ENCODE data around the gene RITA1. TPM values are rescaled to one million over a fixed set of nuclear protein-coding genes. Genes with fewer than 3 reads are reported as not detected.

The RITA1 gene
- total and polyA plus RNA-seq, 2 donors (not counting 3 experiments of a cell fraction or from before 2014, with no cell fraction given) = 20.7 to 21.3 TPM

DNA sequence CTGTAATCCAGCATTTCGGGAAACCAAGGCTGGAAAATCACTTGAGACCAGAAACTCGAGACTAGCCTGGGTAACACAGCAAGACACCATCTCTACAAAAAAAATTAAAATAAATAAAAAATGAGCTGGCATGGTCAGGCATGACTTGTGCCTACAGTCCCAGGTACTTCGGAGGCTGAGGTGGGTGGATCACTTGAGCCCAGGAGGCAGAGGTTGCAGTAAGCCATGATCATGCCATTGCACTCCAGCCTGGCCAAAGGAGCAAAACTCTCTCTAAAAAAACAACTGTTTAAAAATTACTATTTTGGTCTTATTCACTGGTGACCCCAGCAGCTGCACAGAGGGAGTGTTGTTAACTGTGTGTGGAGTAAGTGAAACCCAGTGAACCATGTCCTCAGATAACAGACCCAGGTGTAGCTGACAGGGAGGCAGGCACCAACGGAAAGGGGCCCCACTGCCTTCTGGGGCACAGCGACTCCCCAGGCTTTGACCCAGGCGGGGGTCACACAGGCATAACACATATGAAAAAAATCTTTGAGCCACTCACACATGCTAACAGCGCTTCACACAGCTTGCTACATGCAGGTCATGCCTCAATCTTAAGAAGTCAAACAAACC, 12.3 kb upstream of the RITA1 start:
- Histone ChIP-seq H3K4me3 (replicated peaks in 1 of 3; ENCODE audit: insufficient read depth in 1 of 3, low read depth in 1 of 3, low read length in 3 of 3) (no peak overlapping the region), H3K9me3 (replicated peaks; ENCODE audit: control insufficient read depth, insufficient read depth, low read length) (no peaks in the 10 kb centered on the region), H3K9ac (replicated peaks; ENCODE audit: extremely low read depth, insufficient read depth, low read length) (no peak overlapping the region), H3K27me3 (ENCODE audit: control insufficient read depth in 2 of 2, insufficient read depth in 2 of 2, low read length in 2 of 2) (no peaks in the 10 kb centered on the region), H3K4me1 (ENCODE audit: control insufficient read depth, extremely low read depth, insufficient read depth, low read length) (no peaks in the 10 kb centered on the region), H3K36me3 (ENCODE audit: control insufficient read depth in 2 of 2, extremely low read depth in 1 of 2, insufficient read depth in 2 of 2, low read length in 2 of 2) (peaks cover 28 to 49% of the 10 kb centered on the region in 2 experiments), H3K4me2 (ENCODE audit: insufficient read depth, low read length) (no peak overlapping the region), H3K9me1 (replicated peaks; ENCODE audit: control insufficient read depth, extremely low read depth, insufficient read depth, low read length) (no peaks in the 10 kb centered on the region), H4K20me1 (replicated peaks; ENCODE audit: control insufficient read depth, extremely low read depth, insufficient read depth, low read length) (no peaks in the 10 kb centered on the region), H3K27ac (ENCODE audit: insufficient read depth, low read depth, low read length) (no peak overlapping the region), H3K79me2 (ENCODE audit: control insufficient read depth, insufficient read depth, low read length) (no peaks in the 10 kb centered on the region), H2AFZ (ENCODE audit: low read depth, low read length) (no peak overlapping the region)
- BruUV-seq (replicated peaks) = no TSS peak
- ChIA-PET CTCF (interaction anchor here (1.1 to 6.4 kb wide), 4 partner anchors 8 to 180 kb away, joined by 3 to 83 read pairs (median 18); no protein-coding TSS in a partner anchor), POLR2A (no interaction called here)
- intact Hi-C loops (cut with micrococcal nuclease) = no loop called here
- dilution Hi-C loops (cut with MboI; ENCODE audit: extremely low pct_ligation_motif_present, low sequenced_read_pairs) = no loop called here
- FAIRE-seq (no peak), DNase-seq (ENCODE audit: low read depth, low spot score) (no peak)
- TF ChIP-seq FOS (IDR thresholded peaks at IDR 0.05; ENCODE audit: borderline replicate concordance, insufficient read depth, low read length) (no peak), JUN (IDR thresholded peaks at IDR 0.05; ENCODE audit: borderline replicate concordance, insufficient read depth, insufficient read length, low read depth) (no peak), GATA2 (IDR thresholded peaks at IDR 0.05; ENCODE audit: insufficient read depth, insufficient read length, low read depth, low read length) (no peak), MYC (IDR thresholded peaks at IDR 0.05; ENCODE audit: low read depth, low read length) (no peak), POLR2AphosphoS5 (IDR thresholded peaks at IDR 0.05; ENCODE audit: insufficient read depth, low read depth, low read length) (no peak), EZH2 (IDR thresholded peaks at IDR 0.05; ENCODE audit: borderline replicate concordance, low read depth, low read length, severe bottlenecking) (no peak), POLR2A (IDR thresholded peaks at IDR 0.05; ENCODE audit: low read depth, low read length) (no peak)
- TF ChIP-seq, protein P1, sequence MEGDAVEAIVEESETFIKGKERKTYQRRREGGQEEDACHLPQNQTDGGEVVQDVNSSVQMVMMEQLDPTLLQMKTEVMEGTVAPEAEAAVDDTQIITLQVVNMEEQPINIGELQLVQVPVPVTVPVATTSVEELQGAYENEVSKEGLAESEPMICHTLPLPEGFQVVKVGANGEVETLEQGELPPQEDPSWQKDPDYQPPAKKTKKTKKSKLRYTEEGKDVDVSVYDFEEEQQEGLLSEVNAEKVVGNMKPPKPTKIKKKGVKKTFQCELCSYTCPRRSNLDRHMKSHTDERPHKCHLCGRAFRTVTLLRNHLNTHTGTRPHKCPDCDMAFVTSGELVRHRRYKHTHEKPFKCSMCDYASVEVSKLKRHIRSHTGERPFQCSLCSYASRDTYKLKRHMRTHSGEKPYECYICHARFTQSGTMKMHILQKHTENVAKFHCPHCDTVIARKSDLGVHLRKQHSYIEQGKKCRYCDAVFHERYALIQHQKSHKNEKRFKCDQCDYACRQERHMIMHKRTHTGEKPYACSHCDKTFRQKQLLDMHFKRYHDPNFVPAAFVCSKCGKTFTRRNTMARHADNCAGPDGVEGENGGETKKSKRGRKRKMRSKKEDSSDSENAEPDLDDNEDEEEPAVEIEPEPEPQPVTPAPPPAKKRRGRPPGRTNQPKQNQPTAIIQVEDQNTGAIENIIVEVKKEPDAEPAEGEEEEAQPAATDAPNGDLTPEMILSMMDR (IDR thresholded peaks at IDR 0.05; ENCODE audit: extremely low read depth in 1 of 2, insufficient read depth in 1 of 2, low read depth in 1 of 2, low read length in 2 of 2) = no peak
- TF ChIP-seq, protein P2, sequence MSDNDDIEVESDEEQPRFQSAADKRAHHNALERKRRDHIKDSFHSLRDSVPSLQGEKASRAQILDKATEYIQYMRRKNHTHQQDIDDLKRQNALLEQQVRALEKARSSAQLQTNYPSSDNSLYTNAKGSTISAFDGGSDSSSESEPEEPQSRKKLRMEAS (IDR thresholded peaks at IDR 0.05; ENCODE audit: insufficient read depth, insufficient read length) = no peak
